ENCODE results near the gene TRPM8.

Gene TRPM8

DNA sequence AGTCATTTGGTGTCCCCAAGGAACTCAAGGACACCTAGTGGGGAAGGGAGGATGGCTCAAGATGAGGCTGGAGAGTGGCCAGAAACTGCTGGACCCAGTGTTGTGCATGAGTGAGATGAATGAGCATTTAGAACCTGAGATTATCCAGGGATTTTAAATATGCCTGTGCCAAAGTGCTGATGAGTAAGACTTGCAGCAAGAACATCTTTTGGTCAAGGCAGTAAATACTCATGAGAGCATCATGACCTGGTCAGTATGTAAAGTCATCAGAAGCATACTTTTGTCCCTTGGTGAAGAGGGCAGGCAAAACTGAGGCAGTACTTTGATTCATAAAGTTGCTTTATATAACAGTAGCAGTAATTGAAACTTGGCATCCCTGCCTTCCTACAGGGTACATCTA, 130.2 kb downstream of the TRPM8 start:
- TF ChIP-seq, protein P1, sequence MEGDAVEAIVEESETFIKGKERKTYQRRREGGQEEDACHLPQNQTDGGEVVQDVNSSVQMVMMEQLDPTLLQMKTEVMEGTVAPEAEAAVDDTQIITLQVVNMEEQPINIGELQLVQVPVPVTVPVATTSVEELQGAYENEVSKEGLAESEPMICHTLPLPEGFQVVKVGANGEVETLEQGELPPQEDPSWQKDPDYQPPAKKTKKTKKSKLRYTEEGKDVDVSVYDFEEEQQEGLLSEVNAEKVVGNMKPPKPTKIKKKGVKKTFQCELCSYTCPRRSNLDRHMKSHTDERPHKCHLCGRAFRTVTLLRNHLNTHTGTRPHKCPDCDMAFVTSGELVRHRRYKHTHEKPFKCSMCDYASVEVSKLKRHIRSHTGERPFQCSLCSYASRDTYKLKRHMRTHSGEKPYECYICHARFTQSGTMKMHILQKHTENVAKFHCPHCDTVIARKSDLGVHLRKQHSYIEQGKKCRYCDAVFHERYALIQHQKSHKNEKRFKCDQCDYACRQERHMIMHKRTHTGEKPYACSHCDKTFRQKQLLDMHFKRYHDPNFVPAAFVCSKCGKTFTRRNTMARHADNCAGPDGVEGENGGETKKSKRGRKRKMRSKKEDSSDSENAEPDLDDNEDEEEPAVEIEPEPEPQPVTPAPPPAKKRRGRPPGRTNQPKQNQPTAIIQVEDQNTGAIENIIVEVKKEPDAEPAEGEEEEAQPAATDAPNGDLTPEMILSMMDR (IDR thresholded peaks at IDR 0.05; ENCODE audit: extremely low read depth, missing control alignments) = no peak
- no peak for DNase-seq (ENCODE audit: low spot score)

DNA sequence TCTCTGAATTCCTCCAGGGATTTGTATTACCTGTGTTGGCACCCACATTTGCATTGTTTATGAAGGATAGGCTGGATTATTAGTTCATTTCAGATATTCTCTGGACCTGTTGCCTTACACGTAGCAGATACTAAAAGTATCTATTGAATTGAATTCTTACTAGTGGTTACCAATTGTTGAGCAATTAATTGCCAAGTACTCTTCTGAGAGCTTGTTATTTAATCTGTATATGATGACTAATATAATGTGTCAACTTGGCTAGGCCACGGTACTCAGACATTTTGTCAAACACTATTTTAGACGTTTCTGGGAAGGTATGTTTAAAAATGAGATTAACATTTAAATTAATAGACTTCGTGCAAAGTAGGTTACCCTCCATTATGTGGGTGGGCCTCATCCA, 130.9 kb downstream of the TRPM8 start:
- TF ChIP-seq, protein P1 (IDR thresholded peaks at IDR 0.05; ENCODE audit: extremely low read depth, missing control alignments) = no peak

DNA sequence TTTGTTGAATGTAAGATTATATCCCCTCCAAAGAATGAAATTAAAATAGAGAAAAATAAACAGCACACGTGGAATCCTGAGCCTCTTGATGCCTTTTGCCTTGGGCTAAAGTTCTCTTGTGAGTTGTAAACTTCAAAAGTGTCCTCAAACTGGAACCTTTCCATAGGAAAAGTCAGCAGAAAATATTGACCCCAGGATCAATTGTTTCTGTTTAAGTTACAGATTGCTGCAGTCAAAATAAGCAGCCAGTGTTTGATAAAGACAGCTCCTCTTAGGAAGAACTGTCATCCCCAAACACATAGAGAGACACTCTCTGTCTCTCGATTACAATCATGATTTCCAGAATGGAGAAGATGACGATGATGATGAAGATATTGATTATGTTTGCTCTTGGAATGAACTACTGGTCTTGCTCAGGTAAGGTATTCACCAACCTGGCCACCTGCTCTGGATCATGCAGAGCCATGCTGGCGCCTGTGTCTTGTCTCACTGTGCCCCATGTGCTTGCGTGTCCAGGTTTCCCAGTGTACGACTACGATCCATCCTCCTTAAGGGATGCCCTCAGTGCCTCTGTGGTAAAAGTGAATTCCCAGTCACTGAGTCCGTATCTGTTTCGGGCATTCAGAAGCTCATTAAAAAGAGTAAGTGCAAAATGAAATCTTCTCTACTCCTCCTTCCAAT, 133.4 kb downstream of the TRPM8 start, which contains the start of gene SPP2:
SPP2 (plus strand) TSS at position 248 of the 681 bp plus-strand sequence; CDS start at position 333, 85 bp downstream.
- TF ChIP-seq, protein P1 (IDR thresholded peaks at IDR 0.05; ENCODE audit: extremely low read depth, missing control alignments) = no peak

More for the DNA sequence above, 130.9 kb downstream of the TRPM8 start:
- no peak for DNase-seq (ENCODE audit: low spot score)

DNA sequence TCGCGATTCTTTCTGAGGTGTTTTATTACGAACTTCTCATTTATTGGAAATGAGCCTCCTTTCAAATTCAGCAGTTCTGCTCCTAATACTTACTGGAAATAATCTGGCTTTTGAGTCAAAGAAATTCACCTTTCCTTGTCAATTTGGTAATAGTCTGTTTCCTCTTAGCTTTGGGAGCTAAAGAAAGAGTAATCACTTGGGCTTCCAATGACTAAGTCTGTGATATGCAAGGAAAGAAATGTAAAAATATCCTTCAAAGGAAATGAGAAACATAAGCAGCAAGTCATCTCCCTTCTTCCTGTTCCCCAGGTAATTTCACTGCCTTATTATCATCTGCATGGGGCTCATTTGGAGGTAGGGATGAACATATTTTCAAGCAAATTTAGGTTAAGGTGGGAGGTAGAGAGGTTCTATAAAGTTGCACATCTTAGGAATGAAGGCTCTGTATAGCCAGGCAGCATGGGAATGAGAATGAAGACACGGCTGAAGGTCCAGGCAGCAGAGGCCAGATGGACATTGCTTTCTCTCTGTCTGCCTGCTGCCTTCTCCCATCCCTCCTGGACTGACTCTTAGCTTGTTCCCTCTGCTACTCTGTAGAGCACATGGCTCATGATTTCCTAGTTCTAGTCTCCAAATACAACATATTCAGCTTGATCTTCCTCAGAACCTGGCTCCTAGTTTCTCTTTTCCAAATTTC, 134.3 kb downstream of the TRPM8 start:
- TF ChIP-seq, protein P1 (IDR thresholded peaks at IDR 0.05; ENCODE audit: extremely low read depth, missing control alignments) = no peak
- DNase-seq (ENCODE audit: low spot score) = no peak

More for the DNA sequence above, 133.4 kb downstream of the TRPM8 start, which contains the start of gene SPP2:
- DNase-seq (ENCODE audit: low spot score) = no peak

DNA sequence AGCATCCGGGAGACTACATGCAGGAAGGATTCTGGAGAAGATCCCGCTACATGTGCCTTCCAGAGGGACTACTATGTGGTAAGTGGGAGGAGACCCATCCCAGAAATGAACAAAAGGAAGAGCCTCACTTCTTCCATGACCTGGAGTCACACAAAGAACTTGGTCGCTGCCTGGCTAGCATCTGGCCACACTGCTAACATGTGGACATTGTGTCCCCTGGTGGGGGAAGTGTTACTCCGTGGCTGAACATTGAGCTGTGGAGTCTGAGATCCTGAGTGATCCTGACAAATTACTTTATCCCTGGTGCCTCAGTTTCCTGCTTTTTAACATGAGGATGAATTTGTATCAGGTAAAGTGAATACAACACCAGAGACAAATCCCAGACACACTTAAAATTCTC, 141.7 kb downstream of the TRPM8 start:
- TF ChIP-seq, protein P1 (IDR thresholded peaks at IDR 0.05; ENCODE audit: extremely low read depth, missing control alignments) = no peak
- no peak for DNase-seq (ENCODE audit: low spot score)

DNA sequence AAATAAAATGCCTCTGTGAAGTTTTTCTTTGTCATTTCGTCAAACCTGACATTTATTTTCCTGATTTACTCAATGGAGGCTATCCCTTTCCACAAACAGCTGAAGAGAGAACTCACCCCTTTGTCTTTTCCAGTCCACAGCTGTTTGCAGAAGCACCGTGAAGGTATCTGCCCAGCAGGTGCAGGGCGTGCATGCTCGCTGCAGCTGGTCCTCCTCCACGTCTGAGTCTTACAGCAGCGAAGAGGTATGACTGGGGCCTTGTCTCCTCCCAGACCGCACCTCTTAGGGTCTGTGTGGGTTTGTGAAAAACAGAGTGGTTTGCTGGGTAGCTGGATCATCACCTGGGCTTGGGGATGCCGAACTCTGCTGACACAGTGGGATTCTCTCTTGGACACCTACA, 143.1 kb downstream of the TRPM8 start:
- no peak for DNase-seq (ENCODE audit: low spot score)
- TF ChIP-seq, protein P1 (IDR thresholded peaks at IDR 0.05; ENCODE audit: extremely low read depth, missing control alignments) = no peak

DNA sequence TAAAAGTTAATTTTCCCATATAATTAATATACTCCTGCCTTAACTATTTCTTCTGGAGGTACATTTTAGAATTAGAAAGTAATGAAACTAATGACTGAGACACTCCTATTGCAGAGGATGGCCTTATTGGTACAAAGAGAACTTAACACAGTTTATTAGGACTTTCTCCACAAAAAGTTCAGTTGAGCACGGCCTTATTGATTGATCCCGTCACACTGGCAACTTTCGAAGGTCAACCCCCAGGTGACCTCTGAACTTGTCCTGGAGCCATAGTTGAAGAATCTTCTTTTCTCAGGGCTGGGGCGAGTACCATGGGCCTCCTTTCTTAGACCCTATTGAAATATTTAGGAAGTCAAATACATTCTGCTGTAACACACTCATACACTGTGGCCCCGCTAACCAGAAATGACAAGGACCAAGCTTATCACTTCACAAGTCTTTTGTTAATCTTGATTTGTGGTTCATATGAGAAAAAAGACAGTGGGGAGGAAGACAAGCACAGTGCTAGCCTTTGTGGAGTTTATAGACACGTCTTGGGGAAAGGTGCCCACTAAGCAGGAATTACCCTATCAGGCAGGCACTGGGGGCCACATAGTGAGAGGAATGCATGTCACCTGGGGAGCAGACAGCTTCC, 144.6 kb downstream of the TRPM8 start:
- TF ChIP-seq, protein P1 (IDR thresholded peaks at IDR 0.05; ENCODE audit: extremely low read depth, missing control alignments) = no peak
- DNase-seq (ENCODE audit: low spot score) = no peak
